HG03565 (cell line): Measurements from ENCODE around the gene PARP4.
"Not testable (repeated sequence)": the region's sequence is repeated elsewhere in the genome, so short reads cannot be mapped to it uniquely, and the experiment has no call there.

Experiments used
- ATAC-seq: cut with Tn5 transposase; IDR thresholded peaks from one replicate; pipeline ENCODE4 v1.9.1; 2021; ENCODE audit warnings: mild to moderate bottlenecking, moderate library complexity; ENCODE audit not compliant: unreplicated experiment

The PARP4 gene

GRCh38 chr13:24380227-24380626, 132.4 kb downstream of the PARP4 start:
- ATAC-seq, result not testable (repeated sequence)

GRCh38 chr13:24371273-24371672, 141.3 kb downstream of the PARP4 start:
- not testable (repeated sequence) for ATAC-seq
